ENCODE measurements around the gene POLN.

The POLN gene

DNA sequence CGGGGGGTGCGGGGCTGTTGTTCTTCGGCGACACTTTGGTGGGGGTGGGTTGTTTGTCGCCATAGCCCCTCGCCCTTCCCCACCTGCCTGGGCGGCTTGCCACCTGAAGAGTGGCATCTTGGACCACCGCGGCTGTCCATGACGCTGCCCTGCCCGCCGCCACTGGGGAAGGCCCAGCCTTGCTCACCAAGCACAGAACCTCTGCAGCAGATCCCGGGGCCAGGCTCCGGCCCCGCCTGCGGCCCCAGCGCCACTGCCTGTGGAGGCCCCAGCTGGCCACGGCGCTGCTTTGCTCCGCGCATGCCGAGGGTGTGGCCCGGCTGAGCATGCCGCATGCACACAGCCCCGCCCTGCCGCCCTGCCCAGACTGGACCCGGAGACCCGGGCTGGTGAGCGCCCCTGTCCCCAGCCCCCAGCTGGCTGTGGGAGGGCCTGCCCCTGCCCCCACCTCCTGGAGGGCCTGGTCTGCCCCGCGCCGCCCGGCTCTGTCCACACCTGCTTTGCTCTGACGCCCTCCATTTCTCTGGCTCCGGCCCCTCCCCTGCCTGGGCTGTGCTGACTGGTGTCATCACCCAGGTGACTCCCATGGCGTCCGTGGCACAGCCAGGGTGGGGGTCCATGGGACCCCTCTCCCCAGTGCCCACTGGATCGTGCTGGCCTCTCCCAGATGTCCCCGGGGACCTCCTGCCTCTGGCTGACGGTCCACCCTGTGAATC lies 177.5 kb downstream of the POLN start:
- H3K36me3 ChIP-seq (ENCODE audit: insufficient read depth, low read length) = no peaks in the 10 kb centered on the region
- no peaks in the 10 kb centered on the region for H3K4me1 ChIP-seq (ENCODE audit: insufficient read depth, low read length)
- peaks cover 0 to 59% of the 10 kb centered on the region in 2 donors for H3K27me3 ChIP-seq (ENCODE audit: control insufficient read depth in 1 of 2, insufficient read depth in 2 of 2, low read length in 2 of 2)
- H3K27ac ChIP-seq (ENCODE audit: low read depth, low read length) = no peak overlapping the region
- H3K9ac ChIP-seq (ENCODE audit: low read length) = no peak overlapping the region
- no peak overlapping the region for H3K4me3 ChIP-seq (ENCODE audit: low read depth in 1 of 2, low read length in 2 of 2)
- H3K9me3 ChIP-seq (ENCODE audit: low read length) = no peaks in the 10 kb centered on the region

DNA sequence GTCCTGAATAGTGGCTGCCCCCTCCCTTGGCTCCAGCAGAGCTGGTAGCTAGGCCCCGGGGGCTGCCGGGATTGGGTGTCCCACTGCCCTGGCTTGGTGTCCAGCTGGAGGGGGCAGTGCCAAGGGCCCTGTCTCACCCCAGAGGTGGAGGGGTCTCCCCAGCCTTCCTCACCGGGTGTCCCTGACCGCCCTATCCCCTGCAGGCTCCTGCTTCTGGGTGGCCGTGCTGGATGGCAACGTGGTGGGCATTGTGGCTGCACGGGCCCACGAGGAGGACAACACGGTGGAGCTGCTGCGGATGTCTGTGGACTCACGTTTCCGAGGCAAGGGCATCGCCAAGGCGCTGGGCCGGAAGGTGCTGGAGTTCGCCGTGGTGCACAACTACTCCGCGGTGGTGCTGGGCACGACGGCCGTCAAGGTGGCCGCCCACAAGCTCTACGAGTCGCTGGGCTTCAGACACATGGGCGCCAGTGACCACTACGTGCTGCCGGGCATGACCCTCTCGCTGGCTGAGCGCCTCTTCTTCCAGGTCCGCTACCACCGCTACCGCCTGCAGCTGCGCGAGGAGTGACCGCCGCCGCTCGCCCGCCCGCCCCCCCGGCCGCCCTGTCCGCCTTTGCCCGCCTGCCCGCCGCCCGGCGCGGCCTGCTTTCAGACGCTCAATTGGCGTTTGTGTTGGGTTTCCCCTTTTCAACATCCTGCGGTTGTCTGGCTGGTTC lies 178.2 kb downstream of the POLN start:
- Histone ChIP-seq H3K9ac (ENCODE audit: low read length) (no peak overlapping the region), H3K27ac (ENCODE audit: low read depth, low read length) (no peak overlapping the region), H3K36me3 (ENCODE audit: insufficient read depth, low read length) (no peaks in the 10 kb centered on the region), H3K9me3 (ENCODE audit: low read length) (no peaks in the 10 kb centered on the region), H3K4me3 (ENCODE audit: low read depth in 1 of 2, low read length in 2 of 2) (no peak overlapping the region), H3K4me1 (ENCODE audit: insufficient read depth, low read length) (no peaks in the 10 kb centered on the region), H3K27me3 (ENCODE audit: control insufficient read depth in 1 of 2, insufficient read depth in 2 of 2, low read length in 2 of 2) (peaks cover 0 to 59% of the 10 kb centered on the region in 2 donors)

DNA sequence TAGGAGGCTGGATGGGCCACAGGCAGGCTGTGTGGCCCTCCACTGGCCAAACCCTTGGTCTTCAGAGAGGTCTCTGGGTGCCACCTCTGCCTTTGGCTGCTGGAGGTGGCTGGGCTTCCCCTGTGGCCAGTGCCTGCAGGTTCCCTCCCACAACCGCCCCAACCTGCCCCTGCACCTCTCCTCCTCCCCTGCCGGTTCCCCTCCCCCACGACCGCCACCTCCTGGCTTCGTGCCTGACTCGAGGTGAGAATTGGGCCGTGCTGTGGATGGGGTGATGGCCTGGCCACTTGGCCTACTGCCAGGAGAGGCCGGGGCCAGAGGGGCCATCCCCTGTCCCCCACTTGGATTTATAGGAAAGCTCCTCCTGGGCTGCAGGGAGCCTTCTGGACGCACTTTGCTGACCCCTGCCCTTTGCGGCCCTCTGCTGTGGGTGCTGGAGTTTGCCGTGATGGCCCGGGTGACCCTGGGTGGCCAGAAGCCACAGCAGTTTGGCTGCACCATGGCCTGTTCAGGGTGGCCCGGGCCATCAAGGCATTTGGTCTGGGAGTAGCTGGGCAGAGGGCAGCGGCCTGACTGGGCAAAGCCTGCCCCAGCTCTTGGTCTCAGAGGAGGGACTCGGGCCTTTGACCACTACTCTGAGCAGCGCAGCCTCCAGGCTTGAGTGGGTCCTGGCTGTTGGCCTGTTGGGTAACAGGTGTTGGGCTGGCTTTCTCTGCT lies 179.0 kb downstream of the POLN start:
- H3K27ac ChIP-seq (ENCODE audit: low read depth, low read length) = no peak overlapping the region
- no peaks in the 10 kb centered on the region for H3K4me1 ChIP-seq (ENCODE audit: insufficient read depth, low read length)
- no peaks in the 10 kb centered on the region for H3K36me3 ChIP-seq (ENCODE audit: insufficient read depth, low read length)
- peaks cover 0 to 64% of the 10 kb centered on the region in 2 donors for H3K27me3 ChIP-seq (ENCODE audit: control insufficient read depth in 1 of 2, insufficient read depth in 2 of 2, low read length in 2 of 2)
- no peak overlapping the region for H3K4me3 ChIP-seq (ENCODE audit: low read depth in 1 of 2, low read length in 2 of 2)
- H3K9ac ChIP-seq (ENCODE audit: low read length) = no peak overlapping the region
- no peaks in the 10 kb centered on the region for H3K9me3 ChIP-seq (ENCODE audit: low read length)

DNA sequence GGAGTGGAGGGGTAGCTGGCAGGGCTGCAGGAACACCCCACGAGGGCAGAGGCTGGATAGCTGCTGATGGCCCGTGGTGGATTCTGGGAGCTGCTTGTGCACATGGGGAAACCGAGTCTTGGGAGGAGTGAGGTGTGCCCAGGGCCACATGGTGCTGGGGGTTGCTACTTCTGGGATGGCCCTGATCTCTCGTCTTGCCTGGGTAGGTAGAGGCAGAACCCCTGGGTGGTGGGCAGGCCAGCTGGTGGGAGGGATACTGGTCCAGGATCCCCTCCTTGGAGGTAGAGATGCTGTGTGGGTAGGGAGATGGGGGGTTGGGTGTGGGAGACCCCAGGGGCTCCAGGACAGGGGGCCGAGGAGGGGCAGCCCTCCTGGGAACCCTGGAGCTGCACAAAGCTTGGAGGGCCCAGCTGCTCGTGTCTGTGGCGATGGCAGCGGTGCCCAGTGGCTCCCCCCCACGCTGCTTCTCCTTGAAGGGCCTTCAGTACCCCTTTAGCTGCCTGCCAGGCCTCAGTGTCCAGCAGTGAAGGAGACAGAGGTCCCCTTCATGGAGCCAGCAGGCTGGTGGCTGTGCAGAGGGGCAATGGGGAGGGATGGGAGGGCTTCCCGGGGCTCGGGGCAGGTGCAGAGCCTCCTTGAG lies 179.6 kb downstream of the POLN start:
- H3K27me3 ChIP-seq (ENCODE audit: control insufficient read depth in 1 of 2, insufficient read depth in 2 of 2, low read length in 2 of 2) = peaks cover 5 to 64% of the 10 kb centered on the region in 2 donors
- no peak overlapping the region for H3K27ac ChIP-seq (ENCODE audit: low read depth, low read length)
- H3K9ac ChIP-seq (ENCODE audit: low read length) = no peak overlapping the region
- H3K36me3 ChIP-seq (ENCODE audit: insufficient read depth, low read length) = no peaks in the 10 kb centered on the region
- no peak overlapping the region for H3K4me3 ChIP-seq (ENCODE audit: low read depth in 1 of 2, low read length in 2 of 2)
- no peaks in the 10 kb centered on the region for H3K4me1 ChIP-seq (ENCODE audit: insufficient read depth, low read length)
- no peaks in the 10 kb centered on the region for H3K9me3 ChIP-seq (ENCODE audit: low read length)

DNA sequence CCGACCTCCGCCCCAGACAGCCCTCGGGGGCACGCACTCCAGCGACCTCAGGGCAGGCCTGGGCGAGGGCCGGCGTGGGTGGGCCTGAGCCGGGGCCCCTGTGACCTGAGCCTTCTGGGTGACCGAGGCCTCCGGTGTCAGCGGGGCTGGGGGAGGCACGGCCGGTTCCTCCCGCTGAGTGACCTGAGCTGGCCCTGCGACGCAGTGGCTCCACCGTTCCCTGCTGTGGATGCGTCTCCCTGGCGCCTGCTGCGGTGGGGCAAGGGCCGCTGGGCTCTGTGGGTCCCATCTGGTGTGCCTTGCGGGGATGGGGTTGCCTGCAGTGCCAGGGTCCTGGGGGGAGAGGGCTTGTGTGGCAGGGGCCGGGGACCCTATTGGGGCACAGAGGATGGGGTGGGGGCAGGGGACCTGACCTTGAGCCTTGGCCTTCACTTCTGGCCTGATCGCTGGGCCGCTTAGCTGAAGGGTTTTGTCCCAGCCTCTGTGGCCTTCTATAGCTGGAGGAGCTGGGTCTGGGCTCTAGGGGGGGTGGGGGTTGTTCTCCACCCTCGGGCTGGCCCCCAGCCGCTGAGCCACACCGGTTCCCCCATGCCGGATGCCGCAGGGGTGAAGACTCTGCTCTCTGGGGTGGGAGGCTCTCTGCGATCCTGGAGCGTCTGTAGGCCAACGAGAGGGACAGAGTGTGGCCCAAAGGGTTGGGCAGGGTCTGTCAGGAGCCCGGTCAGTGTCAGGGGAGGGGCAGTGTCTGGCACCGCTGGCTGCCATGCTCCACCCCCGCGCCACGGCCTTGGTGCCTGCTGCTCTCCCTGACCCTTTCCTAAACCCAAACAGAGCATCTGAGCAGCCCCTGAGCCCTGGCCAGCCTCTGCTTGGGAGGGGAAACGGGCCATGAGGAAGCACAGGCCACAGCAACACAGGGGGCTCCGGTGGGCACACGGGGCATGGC lies 180.5 kb downstream of the POLN start:
- Histone ChIP-seq H3K4me3 (ENCODE audit: low read depth in 1 of 2, low read length in 2 of 2) (no peak overlapping the region), H3K4me1 (ENCODE audit: insufficient read depth, low read length) (no peaks in the 10 kb centered on the region), H3K9me3 (ENCODE audit: low read length) (no peaks in the 10 kb centered on the region), H3K27me3 (ENCODE audit: control insufficient read depth in 1 of 2, insufficient read depth in 2 of 2, low read length in 2 of 2) (peaks cover 5 to 58% of the 10 kb centered on the region in 2 donors), H3K9ac (ENCODE audit: low read length) (no peak overlapping the region), H3K36me3 (ENCODE audit: insufficient read depth, low read length) (no peaks in the 10 kb centered on the region), H3K27ac (ENCODE audit: low read depth, low read length) (no peak overlapping the region)

DNA sequence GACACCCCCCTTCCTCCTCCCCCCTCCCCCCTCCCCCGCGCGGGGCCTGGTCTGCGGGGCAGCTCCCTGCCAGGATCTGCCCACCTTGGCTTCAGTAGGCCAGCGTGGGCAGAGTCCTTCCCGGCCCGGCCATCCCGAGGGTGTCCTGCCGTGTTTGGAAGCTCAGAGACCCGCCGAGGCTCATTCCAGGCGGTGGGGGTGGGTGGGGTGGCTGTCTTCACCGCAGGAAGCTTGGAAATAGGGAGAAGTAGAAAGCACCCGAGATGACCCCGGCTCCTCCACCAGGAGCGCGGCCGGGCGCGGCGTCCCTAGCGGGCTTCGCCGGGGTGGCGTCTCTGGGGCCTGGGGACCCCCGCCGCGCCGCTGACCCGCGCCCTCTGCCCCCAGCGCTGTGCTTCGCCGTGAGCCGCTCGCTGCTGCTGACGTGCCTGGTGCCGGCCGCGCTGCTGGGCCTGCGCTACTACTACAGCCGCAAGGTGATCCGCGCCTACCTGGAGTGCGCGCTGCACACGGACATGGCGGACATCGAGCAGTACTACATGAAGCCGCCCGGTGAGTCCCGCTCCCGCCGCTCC lies 181.2 kb downstream of the POLN start:
- H3K4me1 ChIP-seq (ENCODE audit: insufficient read depth, low read length) = no peaks in the 10 kb centered on the region
- H3K36me3 ChIP-seq (ENCODE audit: insufficient read depth, low read length) = no peaks in the 10 kb centered on the region
- no peak overlapping the region for H3K9ac ChIP-seq (ENCODE audit: low read length)
- H3K27me3 ChIP-seq (ENCODE audit: control insufficient read depth in 1 of 2, insufficient read depth in 2 of 2, low read length in 2 of 2) = peaks cover 5 to 51% of the 10 kb centered on the region in 2 donors
- no peak overlapping the region for H3K27ac ChIP-seq (ENCODE audit: low read depth, low read length)
- no peaks in the 10 kb centered on the region for H3K9me3 ChIP-seq (ENCODE audit: low read length)
- H3K4me3 ChIP-seq (ENCODE audit: low read depth in 1 of 2, low read length in 2 of 2) = no peak overlapping the region

DNA sequence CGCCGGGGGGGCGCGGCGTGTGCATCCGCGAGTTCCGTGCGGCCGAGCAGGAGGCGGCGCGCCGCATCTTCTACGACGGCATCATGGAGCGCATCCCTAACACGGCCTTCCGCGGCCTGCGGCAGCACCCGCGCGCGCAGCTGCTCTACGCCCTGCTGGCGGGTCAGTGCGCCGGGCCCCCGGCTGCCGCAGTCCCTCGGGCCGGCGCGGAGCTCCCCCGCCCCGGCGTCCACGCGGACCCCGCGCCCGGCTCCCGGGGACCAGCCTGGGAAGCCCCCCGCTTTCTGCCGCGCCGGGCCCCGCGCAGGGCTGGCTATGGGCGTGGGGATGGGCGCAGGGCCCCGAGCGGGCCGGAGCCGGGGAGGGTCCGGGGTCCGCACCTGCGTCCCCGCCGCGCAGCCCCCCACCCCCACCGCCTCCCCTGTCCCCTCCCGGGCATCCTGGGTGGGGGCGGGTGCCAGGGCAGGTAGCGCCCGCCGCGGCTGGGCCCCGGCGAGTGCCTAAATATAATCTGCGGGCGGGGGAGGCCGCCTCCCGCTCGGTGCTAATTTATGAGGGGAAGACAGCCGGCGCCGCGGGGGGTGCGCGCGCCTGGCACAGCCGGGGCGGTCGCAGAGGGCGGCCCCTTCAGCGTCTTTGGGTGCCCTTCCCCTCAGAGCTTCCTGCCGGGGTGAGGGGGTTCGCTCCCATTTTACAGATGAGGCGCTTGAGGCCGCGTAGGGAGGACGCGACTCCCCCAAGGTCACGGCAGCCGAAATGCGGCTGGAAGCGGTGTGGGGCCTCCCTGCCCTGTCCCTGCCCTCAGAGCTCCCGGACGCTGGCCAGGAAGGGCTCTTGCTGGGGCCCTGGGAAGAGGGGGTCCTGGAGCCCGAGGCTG lies 182.0 kb downstream of the POLN start:
- no peaks in the 10 kb centered on the region for H3K4me1 ChIP-seq (ENCODE audit: insufficient read depth, low read length)
- no peak overlapping the region for H3K4me3 ChIP-seq (ENCODE audit: low read depth in 1 of 2, low read length in 2 of 2)
- no peak overlapping the region for H3K9ac ChIP-seq (ENCODE audit: low read length)

DNA sequence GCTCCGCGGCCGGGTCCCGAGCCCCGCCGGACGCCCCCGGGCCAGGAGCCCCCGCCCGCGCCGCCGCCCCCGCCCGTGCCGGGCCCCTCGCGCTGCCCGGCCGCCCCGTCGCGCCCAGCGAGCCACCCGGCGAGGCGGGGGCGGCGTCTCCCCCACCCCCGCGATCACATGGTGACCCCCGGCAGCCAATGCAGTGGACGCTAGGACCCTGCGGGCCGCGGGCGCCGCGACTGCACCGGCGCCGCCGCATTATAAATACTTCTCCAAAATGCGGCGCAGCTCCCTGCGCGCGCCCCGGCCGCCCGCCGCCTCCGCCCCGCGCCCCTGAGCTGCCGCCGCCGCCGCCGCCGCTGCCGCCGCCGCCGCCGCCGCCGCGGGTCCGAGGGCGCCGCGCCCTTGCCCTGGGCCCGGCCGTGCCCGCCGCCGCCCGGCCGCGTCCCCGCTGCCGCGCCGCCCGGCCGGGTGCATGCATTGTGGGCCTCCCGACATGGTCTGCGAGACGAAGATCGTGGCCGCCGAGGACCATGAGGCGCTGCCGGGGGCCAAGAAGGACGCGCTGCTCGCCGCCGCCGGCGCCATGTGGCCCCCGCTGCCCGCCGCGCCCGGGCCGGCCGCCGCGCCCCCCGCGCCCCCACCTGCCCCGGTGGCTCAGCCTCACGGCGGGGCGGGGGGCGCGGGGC lies 182.7 kb downstream of the POLN start, which contains the start of gene NAT8L:
Gene NAT8L, plus strand, starts transcription at position 282 of the 680 bp plus-strand sequence. Its CDS starts 185 bp downstream, at position 467.
- H3K27ac ChIP-seq (ENCODE audit: low read depth, low read length) = no peak within 1 kb of the TSS
- peaks cover 5 to 43% of the 10 kb centered on the region in 2 donors for H3K27me3 ChIP-seq (ENCODE audit: control insufficient read depth in 1 of 2, insufficient read depth in 2 of 2, low read length in 2 of 2)
- no peaks in the 10 kb centered on the region for H3K9me3 ChIP-seq (ENCODE audit: low read length)
- H3K36me3 ChIP-seq (ENCODE audit: insufficient read depth, low read length) = no peaks in the 10 kb centered on the region
- H3K9ac ChIP-seq (ENCODE audit: low read length) = no peak within 1 kb of the TSS
- H3K4me1 ChIP-seq (ENCODE audit: insufficient read depth, low read length) = no peaks in the 10 kb centered on the region
- no peak within 1 kb of the TSS for H3K4me3 ChIP-seq (ENCODE audit: low read depth in 1 of 2, low read length in 2 of 2)

More for the DNA sequence above, 182.0 kb downstream of the POLN start:
- Histone ChIP-seq H3K36me3 (ENCODE audit: insufficient read depth, low read length) (no peaks in the 10 kb centered on the region), H3K9me3 (ENCODE audit: low read length) (no peaks in the 10 kb centered on the region), H3K27ac (ENCODE audit: low read depth, low read length) (no peak overlapping the region), H3K27me3 (ENCODE audit: control insufficient read depth in 1 of 2, insufficient read depth in 2 of 2, low read length in 2 of 2) (peaks cover 5 to 47% of the 10 kb centered on the region in 2 donors)

DNA sequence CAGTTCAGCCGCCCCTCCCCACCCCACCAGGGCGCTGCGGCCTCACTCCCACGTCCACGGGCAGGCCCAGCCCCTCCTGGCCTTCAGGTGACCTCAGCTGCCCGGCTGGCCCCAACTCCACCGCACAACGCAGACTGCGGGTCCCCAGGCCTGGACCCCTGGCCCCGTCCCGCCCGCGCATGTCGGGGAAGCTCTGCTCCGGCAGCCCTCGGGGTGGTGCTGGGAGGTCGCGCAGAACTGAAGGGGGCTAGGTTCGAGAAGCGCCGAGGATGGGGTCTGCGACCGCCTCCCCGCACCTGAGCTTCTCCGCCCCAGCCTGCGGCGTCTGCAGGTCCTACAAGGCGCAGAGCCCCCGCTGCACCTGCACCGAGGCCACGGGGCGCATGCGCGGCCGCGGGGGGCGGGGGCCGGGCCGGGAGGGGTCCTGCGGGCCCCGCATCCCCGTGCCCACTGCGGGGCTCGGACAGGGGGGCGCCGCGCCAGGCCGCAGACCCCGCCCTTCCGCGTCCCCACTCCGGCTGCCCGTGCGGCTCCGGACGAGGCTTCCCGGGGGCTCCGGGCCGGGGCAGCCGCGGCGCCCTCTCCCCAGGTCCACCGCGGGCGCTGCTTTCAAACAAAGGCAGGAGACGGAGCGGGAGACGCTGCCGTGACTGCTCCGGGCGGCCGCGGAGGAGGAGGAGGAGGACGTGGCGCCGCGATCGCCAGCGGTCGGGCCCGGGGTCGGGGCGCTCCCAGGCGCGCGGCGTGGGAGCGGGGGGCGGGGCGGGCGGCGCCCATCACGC lies 183.5 kb downstream of the POLN start:
- Histone ChIP-seq H3K4me3 (ENCODE audit: low read depth in 1 of 2, low read length in 2 of 2) (no peak overlapping the region), H3K4me1 (ENCODE audit: insufficient read depth, low read length) (no peaks in the 10 kb centered on the region), H3K9ac (ENCODE audit: low read length) (no peak overlapping the region), H3K27me3 (ENCODE audit: control insufficient read depth in 1 of 2, insufficient read depth in 2 of 2, low read length in 2 of 2) (peaks cover 5 to 41% of the 10 kb centered on the region in 2 donors), H3K27ac (ENCODE audit: low read depth, low read length) (no peak overlapping the region), H3K36me3 (ENCODE audit: insufficient read depth, low read length) (no peaks in the 10 kb centered on the region), H3K9me3 (ENCODE audit: low read length) (no peaks in the 10 kb centered on the region)

Measured in muscle layer of colon (tissue), 2 donors.